Endothelial cell of hepatic sinusoid (primary cell): ENCODE results near the gene HCLS1.
"Not testable (repeated sequence)": the region's sequence is repeated elsewhere in the genome, so short reads cannot be mapped to it uniquely, and the experiment has no call there.

Source experiments
- in situ Hi-C: cut with HindIII; loops from 2 replicates; pipeline ENCODE4 v1.10.0; 2017; ENCODE audit warnings: low sequenced_read_pairs

Gene HCLS1

DNA sequence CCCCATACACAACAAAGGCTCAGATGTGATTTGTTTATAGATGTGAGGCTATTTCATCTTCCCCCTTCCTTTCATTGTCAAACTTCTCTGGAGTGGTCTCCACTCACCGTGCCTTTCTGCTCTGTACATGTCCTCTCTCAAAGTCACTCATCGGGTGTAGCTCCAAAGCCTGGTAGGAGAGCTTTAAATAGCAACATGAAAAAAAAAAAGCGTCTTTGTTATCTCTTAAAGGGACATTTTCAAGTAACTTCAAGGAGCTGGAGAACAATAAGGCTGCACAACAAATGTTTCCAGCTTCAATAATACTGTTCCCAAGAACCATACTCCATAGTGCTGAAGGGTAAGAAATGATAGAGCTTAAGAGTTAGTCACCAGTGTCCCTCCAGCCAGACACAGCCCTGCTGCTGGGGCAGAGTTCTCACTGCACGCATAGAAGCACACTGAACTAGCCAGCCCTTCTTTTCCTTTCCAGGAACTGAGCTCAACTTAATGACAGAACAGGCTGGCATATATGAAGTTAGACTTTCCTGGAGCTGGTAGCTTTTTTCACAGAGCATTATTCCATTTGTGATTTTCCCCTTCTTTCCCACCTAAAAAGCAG, 59.4 kb downstream of the HCLS1 start:
- in situ Hi-C loops: loop anchor here (10.0 kb wide), 1 partner anchor 47 kb away; no protein-coding TSS in a partner anchor

DNA sequence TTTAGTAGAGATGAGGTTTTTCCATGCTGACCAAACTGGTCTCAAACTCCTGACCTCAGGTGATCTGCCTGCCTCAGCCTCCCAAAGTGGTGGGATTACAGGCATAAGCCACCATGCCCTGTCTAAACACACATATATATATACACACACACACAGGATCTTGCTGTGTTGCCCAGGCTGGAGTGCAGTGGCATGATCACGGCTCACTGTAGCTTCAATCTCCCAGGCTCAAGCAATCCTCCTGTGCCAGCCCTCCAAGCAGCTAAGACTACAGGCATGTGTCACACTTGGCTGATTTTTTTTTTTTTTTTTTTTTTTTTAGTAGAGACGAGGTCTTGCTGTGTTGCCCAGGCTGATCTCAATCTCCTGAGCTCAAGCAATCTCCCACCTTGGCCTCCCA, 60.8 kb downstream of the HCLS1 start:
- in situ Hi-C loops: loop anchor here (10.0 kb wide), 1 partner anchor 45 kb away; no protein-coding TSS in a partner anchor

DNA sequence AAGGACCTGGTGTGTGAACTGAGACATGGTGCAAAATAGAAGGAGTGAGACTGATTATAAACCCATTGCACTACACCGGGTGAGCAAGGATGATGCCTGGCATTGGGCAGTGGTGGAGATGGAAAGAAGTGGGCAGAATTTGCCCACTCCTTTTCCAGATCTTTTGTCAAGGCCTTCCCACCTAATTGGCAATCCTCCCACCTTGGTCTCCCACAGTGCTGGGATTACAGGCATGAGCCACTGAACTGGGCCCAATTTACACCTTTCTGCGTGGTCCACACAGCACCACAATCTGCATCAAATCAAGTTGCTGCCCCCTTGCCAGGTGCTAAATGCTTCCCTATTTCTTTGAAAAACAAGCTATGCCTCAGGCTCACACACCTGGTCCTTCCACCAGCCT, 62.1 kb downstream of the HCLS1 start:
- in situ Hi-C loops: no loop called here

DNA sequence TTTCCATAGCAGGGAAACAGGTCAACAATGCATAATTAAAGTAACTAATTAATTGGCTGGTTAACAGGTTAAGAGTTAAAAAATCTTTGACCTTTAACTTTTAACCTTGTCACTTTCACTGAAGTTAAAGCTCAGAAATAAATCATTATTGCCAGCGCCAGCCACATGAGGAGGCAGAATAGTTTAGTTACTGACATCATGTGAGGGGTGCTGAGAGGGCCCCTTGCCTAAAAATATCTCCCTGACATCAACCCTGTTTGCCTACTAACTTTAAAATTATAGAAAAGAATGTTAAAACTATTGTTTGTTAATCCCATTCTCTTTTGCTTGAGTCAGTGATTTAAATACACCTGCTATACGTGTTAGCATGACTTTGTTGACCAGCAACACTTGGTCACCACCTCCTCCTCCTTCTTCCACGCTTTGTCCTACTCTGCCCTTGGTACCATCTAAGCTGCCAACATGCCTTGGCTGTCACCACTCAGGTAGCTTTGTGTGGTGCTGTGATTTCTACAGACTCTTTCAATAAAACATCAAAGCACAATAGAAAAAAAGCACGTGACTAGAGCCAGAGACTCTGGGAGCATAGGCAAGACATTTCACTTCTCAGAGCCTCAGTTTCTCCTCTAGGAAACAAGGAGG, 64.8 kb downstream of the HCLS1 start:
- in situ Hi-C loops: no loop called here

DNA sequence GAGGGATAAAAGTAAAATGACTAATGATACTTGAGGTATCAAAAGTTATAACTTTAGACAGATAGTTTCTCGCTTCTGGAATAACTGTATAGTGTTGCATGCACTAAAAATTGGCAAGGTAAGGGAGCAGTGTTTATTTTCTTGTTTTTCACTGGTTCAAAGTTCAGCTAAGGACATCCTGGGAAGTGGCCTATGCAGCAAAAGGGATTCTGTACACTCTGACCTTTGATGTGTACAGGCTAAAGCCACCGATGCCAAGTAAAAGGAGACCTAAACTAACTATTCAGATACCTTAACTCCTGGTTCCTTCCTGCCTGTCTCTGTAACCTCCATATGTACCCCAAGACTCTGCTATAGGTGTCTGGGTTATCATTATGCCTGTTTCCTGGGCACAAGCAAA, 65.9 kb downstream of the HCLS1 start:
- in situ Hi-C loops: no loop called here

DNA sequence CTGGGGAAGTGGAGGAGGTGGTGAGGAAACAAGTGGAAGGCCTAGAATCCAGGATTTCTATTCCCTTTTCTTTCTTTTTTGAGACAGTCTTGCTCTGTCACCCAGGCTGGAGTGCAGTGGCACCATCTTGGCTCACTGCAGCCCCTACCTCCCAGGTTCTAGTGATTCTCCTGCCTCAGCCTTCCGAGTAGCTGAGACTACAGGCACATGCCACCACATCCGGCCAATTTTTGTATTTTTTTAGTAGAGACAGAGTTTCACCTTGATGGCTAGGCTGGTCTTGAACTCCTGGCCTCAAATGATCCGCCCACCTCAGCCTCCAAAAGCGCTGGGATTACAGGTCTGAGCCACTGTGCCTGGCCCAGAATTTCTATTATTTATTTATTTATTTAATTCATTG, 66.9 kb downstream of the HCLS1 start:
- in situ Hi-C loops: not testable (repeated sequence)

DNA sequence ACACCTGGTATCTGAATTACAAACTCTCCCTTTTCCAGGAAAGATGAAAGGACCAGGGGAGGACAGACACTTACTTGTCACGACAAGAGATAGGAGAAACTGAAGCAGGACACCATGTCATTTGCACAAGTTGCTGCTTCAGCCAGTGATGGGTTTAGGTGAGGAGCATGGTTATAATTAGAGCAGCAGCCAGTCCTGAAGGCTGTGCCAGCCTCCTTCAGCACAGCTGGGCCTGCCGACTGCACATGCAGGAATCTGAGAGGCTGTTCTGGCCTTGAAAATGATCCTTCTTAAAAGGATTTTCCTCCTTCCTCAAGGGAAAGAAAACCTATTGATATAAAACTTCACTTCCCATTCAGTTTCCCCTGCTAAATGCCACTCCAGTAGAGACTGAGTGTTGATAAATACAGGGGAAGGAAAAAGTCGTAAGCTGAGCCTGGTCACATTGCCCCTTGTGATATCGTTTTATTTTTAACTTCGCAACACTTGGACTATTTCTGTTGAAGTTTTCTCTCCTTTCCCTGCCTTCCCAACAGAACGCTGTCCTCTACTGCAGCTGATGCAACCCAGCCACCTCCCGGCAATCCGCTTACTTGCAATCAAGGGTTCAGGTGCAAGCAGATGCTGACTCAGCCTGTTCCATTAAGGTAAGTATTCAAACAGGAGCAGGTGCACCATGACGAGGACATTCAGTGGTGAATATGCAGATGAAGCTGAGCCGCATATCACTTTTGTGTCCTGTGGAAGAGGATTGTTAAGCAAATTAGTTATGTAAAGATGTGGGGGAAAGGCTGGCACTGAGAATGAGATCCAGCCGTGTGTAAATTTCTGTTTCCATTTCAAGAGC, 67.6 kb downstream of the HCLS1 start, which contains the start of gene FBXO40:
TSS of gene FBXO40 (plus strand) at position 524 of the 847 bp plus-strand sequence. CDS start 27,197 bp downstream, outside the sequence.
- in situ Hi-C loops: no loop called here

DNA sequence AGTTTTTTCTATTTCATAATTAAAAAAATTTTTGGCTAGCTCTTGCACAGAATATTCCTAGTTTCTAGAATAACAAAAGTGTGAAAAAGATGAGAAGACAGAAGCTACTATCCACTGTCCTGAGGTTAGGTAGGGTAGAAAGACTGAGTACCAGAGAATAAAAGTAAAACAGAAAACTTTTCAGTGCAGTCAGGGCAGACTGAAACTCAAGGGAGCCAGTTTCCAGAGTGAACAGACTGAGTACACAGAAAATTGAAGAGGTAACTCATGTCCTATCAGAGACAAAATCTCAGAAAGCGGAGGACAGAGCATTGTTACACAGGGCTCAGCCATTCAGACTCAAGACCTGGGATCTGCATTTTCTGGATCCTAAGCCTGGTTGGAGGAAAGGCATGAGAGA, 76.3 kb downstream of the HCLS1 start:
- in situ Hi-C loops: no loop called here

DNA sequence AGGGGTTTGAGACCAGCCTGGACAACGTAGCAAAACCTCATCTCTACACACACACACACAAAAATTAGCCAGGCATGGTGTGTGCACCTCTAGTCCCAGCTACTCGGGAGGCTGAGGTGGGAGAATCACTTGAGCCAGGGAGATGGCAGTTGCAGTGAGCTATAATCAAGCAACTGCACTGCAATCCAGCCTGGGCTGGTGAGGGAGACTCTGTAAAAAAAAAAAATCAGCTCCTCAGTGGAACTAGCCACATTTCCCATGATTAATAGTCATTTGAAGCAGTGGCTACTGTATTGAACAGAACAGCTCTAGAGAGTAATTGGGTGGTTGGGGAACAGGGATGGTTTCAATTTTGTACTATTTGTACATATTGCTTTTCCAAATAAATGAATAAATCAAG, 79.0 kb downstream of the HCLS1 start:
- in situ Hi-C loops: no loop called here
